IPS DF 19.7 (cell line): ENCODE measurements around the gene MCC.

Source experiments
- DNase-seq: peaks from one replicate; pipeline ENCODE4 v3.0.0-alpha.2; 2013; ENCODE audit warnings: low read depth, low spot score

MCC gene

GRCh38 chr5:113179156-113179555 lies 309.1 kb downstream of the MCC start:
- DNase-seq = no peak

GRCh38 chr5:113178073-113178779 lies 310.0 kb downstream of the MCC start:
- DNase-seq = no peak

- DNase-seq = no peak
These were observed 311.0 kb downstream of the MCC start for GRCh38 chr5:113177225-113177624.

GRCh38 chr5:113176734-113177133 lies 311.5 kb downstream of the MCC start:
- DNase-seq = no peak

- DNase-seq = no peak
These were observed 312.1 kb downstream of the MCC start for GRCh38 chr5:113176196-113176595.

GRCh38 chr5:113172231-113172826 lies 315.9 kb downstream of the MCC start:
- no peak for DNase-seq

- DNase-seq = no peak
These were observed 316.7 kb downstream of the MCC start for GRCh38 chr5:113171520-113171919.

GRCh38 chr5:113170707-113171106 lies 317.5 kb downstream of the MCC start:
- no peak for DNase-seq

- no peak for DNase-seq
These were observed 318.5 kb downstream of the MCC start for GRCh38 chr5:113169720-113170119.

- DNase-seq = no peak
These were observed 320.3 kb downstream of the MCC start for GRCh38 chr5:113167985-113168384.

- no peak for DNase-seq
These were observed 321.3 kb downstream of the MCC start for GRCh38 chr5:113166852-113167366.

GRCh38 chr5:113166261-113166660 lies 322.0 kb downstream of the MCC start:
- DNase-seq = no peak

GRCh38 chr5:113164021-113164420 lies 324.2 kb downstream of the MCC start:
- no peak for DNase-seq

- no peak for DNase-seq
These were observed 324.9 kb downstream of the MCC start for GRCh38 chr5:113163328-113163727.

- DNase-seq = no peak
These were observed 325.5 kb downstream of the MCC start for GRCh38 chr5:113162770-113163169.

GRCh38 chr5:113162208-113162607 lies 326.0 kb downstream of the MCC start:
- no peak for DNase-seq

- DNase-seq = no peak
These were observed 326.4 kb downstream of the MCC start for GRCh38 chr5:113161806-113162205.

GRCh38 chr5:113157886-113158285 lies 330.4 kb downstream of the MCC start:
- DNase-seq = no peak

- no peak for DNase-seq
These were observed 331.9 kb downstream of the MCC start for GRCh38 chr5:113156271-113156877.

GRCh38 chr5:113153512-113154097 lies 334.6 kb downstream of the MCC start:
- no peak for DNase-seq

- DNase-seq = no peak
These were observed 335.9 kb downstream of the MCC start for GRCh38 chr5:113152380-113152740.

- no peak for DNase-seq
These were observed 336.4 kb downstream of the MCC start for GRCh38 chr5:113151641-113152379.
